Activated T-cell treated with anti-CD3 and anti-CD28 coated beads for 48 hours (primary cell): Measurements from ENCODE around the gene DRAP1.
"Not testable (repeated sequence)": the region's sequence is repeated elsewhere in the genome, so short reads cannot be mapped to it uniquely, and the experiment has no call there.

ENCODE experiments used
- DNase-seq: peaks from one replicate; pipeline ENCODE4 v3.0.0-alpha.2; 2020; ENCODE audit warnings: low read depth

DRAP1 gene

DNA sequence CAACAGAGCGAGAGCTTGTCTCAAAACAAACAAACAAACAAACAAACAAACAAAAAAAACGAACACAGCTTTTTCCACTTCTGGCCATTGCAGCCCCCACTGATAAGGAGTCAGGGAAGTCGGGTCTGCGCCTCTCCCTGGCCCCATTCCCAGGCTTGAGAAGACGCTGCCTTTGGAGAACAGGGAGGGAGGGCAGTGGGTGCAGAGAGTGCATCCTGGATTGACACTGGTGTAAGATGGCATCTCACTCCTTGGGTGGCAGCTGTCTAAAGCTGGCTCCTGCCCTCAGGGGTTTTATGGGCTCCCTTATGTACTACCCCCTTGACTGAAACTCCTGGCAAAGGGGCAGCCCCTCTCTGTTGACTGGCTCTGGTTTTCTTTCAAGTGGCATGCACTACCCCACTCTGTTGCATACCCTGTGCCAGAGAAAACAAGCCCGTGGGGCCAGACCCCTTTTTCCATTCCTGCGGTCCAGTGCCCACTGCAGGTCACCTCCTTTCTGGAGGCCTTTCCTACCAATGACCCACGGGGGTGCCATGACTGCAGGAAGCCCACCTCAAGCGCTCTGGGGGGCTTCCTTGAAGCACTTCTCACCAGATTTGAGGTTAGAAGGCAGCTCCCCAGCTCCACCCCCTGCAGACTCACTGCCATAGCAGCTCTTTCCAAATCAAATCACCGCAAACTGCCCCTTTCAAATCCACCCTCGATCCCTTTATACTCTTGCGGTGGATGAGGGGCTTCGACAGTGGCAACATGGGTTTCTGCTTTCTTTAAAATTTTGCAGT lies 12.7 kb downstream of the DRAP1 start:
- no peak for DNase-seq

DNA sequence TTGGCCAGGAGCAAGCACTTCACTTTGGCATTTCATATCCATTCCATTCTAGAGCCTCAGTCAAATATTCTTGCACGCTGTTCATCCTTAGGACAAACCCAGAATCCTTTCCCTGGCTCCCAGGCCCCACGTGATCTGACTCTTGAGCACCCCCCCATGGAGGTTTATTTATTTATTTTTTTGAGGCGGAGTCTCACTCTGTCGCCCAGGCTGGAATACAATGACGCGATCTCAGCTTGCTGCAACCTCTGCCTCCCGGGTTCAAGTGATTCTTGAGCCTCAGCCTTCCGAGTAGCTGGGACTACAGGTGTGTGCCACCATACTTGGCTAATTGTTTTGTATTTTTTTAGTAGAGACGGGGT lies 13.3 kb downstream of the DRAP1 start:
- no peak for DNase-seq

DNA sequence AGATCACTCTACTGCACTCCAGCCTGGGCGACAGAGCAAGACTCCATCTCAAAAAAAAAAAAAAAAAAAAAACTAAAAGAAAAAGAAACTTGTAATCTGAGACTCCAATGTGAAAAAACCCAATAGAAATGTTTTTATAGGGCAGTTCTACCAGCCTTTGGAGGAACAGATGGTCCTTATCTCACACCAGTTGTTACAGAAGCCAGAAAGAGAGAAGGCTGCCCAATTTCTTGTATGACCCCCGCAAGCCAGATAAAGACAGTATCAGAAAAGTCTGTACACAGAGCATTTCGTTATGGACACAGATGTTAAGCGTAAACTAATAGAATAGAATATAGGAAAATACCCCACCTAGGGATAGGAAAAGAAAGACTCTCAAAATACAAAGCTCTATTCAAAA lies 14.8 kb downstream of the DRAP1 start:
- no peak for DNase-seq

DNA sequence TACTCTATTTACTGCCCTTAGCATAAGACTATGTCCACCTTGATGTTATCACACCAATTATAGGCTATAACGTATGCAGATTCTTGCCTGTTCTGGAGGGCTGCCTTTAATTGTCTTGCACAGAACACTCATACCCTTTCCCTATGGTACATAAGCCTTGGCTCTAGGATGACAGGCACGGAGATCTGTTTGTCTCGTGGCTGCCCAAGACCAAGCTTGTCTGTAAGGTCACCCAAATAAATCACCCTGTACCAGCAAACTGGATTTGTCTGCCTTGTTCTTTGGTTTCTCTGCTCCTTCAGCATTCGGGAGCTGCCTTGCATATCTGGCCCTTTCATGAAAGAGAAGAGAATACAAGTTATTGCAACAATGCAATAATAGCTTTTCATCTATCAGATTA lies 18.5 kb downstream of the DRAP1 start:
- no peak for DNase-seq

DNA sequence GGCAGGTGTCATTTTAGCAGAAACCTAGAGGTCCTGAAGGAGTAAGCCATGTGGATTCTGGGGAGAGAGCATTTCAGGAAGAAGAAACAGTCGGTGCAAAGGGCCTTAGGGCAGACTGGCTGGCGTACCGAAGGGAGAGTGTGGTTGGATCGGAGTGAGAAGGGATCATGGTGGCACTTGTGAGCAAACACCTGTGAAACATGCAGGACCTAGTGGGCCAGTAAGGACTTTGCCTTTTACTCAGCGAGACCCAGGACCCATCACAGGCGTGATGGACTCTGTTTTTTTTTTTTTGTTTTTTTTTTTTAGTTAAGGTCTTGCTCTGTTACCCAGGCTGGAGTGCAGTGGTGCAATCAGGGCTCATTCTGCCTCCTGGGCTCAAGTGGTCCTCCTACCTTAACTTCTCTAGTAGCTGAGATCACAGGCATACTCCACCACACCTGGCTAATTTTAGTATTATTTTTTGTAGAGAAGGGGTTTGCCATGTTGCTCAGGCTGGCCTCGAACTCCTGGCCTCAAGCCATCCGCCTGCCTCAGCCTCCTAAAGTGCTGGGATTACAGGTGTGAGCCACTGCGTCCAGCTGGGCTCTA lies 22.6 kb downstream of the DRAP1 start:
- DNase-seq = no peak

DNA sequence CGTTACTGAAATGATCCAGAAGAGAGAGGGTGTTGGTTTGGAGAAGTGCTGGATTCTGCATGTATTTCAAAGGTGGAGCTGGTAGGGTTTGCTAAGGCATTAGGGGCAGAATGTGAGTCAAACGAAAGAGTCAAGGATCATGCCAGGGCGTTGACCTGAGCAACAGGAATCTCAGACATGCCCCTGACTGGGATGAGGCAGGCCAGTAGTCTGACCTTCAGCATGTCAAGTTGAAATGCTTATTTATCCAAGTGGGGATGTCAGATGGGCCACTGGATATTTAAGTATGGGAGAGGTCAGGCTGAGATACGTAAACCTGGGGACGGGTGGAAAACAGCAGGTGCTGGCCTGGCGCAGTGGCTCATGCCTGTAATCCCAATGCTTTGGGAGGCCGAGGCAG lies 23.3 kb downstream of the DRAP1 start:
- no peak for DNase-seq

DNA sequence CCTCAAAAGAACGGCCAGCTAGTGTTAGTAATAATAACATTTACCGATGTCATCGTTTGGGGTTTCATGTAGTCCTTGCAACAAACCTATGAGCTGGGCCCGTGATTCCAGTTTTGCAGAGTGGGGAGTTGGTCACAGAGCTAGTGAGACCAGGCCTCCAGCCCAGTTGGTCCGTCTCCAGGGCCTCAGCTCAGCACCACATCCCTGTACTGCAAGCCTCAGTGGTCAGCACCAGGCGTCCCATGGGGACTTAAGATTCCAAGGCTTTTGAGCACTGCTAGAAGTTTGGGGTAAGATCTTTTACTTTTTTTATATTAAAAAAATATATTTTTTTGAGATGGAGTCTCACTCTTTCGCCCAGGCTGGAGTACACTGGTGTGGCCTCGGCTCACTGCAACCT lies 25.0 kb downstream of the DRAP1 start:
- no peak for DNase-seq

DNA sequence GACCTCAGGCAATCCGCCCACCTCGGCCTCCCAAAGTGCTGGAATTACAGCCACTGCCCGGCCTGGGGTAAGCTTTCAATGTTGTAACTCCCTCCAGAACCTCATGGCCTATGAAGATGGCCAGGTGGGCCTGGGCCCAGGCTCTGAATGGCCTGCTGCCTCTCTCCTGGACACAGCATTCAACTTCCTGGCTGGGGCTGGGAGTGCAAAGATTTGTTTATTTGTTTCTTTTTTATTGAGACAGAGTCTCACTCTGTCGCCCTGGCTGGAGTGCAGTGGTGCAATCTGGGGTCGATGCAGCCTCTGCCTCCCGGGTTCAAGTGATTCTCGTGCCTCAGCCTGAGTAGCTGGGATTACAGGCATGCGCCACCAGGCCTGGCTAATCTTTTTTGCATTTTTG lies 25.5 kb downstream of the DRAP1 start:
- no peak for DNase-seq

DNA sequence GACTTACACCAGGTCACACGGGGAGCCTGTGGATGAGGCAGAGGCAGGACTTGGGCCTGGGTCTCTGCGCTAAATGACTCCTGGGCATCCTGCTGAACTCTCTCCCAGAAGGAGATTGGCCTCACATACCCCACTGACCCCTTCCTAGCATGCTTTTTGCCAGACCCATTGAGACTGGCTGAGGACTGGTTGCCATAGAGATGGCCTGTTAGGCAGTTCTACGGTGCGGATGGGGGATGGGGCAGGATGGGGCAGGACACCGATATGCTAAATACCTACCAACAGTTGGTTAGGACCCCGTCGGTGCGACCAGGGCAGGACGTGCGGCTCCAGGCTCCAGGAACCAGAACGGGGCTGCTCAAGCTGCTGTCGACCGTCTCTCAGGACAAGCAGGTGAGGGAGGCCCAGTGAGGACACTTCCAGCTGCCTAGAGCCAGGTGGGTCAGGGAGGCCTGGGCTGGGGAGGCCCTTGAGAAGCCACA lies 26.2 kb downstream of the DRAP1 start, which contains the start of gene TSGA10IP:
Gene TSGA10IP, plus strand, starts transcription at position 51 of the 482 bp plus-strand sequence. Its CDS starts 196 bp downstream, at position 247.
- DNase-seq = no peak

DNA sequence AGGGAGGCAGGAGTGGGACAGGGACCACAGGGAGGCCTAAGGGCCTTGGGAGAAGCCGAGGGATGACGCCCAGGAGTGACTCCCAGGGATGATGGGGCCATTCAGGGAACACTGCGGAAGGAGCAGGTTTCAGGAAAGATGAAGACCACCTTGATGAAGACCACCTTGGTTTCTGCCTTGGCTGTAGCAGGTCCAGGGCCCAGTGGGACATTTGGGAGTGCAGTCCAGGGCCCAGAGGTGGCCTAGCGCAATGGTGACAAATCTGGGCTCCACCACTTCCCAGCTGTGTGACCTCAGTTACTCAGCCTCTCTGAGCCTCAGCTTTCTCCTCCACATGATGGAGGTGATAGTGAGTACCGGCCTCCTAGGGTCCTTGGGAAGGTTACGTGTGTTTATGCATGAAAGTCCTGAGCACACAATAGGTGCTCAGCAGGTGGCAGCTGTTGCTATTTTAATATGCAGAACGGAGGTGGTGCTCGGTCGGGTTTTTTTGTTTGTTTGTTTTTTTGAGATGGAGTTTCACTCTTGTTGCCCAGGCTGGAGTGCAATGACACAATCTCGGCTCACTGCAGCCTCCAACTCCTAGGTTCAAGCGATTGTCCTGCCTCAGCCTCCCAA lies 26.8 kb downstream of the DRAP1 start:
- no peak for DNase-seq

DNA sequence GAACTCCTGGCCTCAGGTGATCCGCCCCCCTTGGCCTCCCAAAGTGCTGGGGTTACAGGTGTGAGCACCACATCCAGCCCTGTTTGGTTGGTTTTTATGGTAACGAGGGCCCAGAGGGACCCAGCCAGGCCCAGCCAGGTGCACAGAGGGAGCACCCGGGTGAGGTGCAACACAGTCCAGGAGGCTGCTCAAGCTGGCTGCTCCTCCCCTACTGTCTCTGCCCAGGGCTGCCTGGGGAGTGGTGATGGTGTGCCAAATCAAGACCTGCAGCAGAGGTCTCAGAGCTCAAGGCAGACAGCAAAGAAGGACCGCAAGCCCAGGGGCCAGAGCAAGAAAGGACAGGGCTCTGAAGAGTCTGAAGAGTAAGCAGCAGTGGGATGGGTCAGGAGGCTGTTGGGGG lies 27.4 kb downstream of the DRAP1 start:
- DNase-seq = no peak

DNA sequence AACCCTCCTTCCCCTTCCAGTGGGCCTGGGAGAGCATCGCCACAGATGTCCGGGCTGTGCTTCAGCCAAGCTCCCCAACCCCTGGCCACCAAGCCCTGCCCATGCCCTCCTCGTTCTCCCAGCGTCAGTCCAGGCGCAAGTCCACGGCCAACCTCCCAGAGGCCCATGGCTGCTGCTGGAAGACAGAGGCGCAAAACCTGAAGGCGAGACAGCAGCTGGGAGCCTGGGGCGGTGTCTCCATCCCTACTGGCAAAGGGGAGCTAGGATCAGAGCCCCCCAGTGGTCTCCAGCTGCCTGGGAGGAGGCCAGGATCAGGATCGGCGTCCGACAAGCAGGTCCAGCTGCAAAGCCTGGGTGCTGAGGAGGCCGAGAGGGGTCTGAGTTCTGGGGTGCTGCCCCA lies 27.9 kb downstream of the DRAP1 start:
- no peak for DNase-seq

DNA sequence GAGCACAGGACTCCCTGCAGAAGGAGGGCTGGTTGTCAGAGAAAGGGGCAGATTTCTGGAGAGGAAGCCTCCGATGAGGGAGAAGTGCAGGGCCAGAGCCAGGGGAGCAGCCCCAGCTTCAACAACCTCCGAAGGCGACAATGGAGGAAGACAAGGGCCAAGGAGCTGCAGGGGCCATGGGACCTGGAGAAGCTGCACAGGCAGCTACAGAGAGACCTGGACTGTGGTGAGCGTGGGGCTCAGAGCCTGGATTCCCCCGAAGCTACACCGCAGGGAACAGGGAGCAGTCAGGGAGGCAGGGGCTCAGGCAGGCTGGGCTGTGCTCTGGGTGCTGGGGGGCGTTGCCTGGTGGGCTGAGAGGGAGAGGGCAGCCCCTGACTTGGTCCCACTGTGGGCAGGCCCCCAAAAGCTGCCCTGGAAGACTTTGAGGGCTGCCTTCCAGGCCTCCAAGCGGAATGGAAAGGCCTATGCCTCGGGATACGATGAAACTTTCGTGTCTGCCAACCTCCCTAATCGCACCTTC lies 28.4 kb downstream of the DRAP1 start:
- DNase-seq = no peak

DNA sequence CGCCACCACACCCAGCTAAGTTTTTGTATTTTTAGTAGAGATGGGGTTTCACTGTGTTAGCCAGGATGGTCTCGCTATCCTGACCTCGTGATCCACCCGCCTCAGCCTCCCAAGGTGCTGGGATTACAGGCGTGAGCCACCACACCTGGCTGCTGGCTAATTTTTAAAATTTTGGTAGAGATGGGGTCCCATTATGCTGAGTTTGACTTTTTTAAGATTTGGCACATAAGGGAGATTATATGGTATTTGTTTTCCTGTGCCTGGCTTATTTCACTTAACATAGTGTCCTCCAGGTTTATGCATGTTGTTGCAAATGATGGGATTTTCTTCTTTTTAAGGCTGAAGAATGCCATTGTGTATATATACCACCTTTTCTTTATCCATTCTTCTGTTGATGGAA lies 31.5 kb downstream of the DRAP1 start:
- not testable (repeated sequence) for DNase-seq

DNA sequence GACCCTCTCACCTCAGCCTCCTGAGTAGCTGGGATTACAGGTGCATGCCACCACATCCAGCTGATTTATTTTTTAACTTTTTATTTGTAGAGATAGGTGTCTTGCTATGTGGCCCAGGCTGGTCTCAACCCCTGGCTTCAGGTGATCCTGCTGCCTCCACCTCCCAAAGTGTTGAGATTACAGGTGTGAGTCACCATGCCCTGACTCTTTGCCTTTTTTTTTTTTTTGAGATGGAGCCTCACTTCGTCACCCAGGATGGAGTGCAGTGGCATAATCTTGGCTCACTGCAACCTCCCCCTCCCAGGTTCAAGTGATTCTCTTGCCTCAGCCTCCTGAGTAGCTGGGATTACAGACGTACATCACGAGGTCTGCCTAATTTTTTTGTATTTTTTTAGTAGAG lies 32.4 kb downstream of the DRAP1 start:
- DNase-seq = not testable (repeated sequence)

DNA sequence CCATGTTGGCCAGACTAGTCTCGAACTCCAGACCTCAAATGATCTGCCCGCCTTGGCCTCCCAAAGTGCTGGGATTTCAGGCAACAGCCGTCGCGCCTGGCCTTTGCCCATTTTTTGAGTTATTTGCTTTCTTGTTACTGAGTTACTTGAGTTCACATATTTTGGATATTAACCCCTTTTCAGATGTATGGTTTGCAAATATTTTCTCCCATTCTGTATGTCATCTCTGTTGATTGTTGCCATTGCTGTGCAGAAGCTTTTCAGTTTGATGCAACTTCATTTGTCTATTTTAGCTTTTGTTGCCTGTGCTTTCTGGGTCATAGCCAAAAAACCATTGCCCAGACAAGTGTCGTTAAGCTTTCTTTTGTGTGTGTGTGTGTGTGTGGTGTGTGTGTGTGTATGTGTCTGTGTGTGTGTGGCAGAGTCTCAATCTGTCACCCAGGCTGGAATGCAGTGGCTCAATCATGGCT lies 32.9 kb downstream of the DRAP1 start:
- DNase-seq = no peak

DNA sequence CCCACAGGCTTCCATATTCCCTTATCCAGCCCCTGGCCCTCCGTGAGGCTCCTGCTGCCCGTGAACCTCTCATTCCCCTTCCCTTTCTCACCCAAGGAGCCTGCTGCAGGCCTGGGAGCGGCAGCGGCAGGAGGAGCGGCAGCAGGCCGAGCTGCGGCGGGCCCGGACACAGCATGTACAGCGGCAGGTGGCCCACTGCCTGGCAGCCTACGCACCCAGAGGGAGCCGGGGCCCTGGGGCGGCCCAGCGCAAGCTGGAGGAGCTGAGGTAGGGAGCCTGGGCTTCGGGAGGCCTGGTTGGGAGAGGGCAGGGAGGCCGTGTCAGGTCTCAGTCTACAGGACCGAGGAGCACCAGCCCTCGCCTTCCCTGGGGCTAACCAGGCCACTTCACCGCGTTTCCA lies 34.2 kb downstream of the DRAP1 start:
- DNase-seq = no peak

DNA sequence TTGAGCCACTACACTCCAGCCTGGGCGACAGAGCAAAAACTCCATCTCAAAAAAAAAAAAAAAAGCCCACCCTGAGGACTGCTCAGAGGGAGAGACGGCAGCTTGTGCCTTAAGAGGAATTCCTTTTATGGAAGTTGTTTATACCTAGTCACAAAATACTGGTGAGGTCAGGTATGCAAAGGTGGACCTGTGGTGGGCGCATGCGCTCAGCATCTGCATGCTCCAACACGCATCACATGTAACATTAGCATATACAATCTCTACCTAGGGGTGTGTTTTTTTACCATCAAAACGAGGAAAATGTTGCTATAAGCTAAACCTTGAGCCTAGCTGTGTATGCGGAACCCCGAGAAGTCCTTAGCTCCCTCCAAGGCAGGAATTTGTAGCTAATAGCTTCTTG lies 35.5 kb downstream of the DRAP1 start:
- no peak for DNase-seq

DNA sequence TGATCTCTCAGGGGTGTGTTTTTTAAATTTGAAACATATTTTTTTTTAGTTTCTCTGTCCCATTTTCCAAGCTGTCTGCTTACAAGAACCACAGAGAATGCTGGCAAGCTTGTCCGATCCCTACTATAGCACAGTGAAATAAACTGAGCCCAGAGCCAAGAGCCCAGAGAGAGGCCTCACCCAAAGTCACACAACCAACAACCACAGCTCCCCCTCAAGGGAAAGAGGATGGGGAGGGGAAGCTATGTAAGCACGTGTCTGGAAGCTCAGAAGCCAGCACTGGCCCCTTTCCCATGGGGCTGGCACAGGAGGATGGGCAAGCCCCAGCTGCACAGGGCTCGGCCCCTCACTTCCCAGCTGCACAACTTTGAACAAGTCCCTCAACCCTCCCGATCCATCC lies 39.1 kb downstream of the DRAP1 start:
- DNase-seq = no peak

DNA sequence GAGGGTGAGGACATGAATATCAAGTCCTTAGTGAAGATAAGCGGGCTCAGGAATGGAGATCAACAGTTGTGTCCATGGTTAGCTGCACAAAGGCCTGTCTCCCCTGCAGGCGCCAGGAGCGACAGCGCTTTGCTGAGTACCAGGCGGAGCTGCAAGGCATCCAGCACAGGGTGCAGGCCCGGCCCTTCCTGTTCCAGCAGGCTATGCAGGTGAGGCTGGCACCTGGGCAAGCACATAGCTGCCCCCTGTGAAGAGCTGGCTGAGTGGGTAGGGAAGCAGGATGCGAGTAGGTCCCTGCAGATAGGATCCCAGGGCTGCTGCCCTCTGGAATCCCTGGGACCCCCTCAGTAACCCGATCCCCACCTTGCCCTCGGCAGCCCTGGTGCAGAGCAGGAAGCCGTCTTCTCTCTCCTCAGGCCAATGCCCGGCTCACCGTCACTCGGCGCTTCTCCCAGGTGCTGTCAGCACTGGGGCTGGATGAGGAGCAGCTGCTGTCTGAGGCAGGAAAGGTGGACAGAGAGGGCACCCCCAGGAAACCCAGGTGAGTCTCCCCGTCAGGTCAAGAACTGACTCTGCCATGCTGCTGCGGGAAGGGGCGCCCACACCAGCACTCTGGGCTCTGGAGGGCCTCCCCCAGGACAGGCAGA lies 39.7 kb downstream of the DRAP1 start:
- no peak for DNase-seq

DNA sequence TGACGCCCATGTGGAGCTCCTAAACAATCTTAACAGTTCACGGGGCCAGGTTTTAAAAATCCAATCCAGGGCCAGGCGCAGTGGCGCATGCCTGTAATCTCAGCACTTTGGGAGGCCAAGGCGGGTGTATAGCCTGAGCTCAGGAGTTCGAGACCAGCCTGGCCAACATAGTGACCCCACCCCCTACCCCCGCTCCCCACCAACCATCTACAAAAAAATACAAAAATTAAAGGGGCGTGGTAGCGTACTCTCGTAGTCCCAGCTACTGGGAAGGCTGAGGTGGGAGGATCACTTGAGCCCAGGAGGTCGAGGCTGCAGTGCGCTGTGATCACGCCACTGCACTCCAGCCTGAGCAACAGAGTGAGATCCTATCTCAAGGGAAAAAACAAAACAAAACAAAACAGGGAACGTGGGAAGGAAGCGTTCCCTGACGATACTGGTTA lies 41.6 kb downstream of the DRAP1 start:
- DNase-seq = no peak
